ENCODE data around the gene TCAP.

DNA sequence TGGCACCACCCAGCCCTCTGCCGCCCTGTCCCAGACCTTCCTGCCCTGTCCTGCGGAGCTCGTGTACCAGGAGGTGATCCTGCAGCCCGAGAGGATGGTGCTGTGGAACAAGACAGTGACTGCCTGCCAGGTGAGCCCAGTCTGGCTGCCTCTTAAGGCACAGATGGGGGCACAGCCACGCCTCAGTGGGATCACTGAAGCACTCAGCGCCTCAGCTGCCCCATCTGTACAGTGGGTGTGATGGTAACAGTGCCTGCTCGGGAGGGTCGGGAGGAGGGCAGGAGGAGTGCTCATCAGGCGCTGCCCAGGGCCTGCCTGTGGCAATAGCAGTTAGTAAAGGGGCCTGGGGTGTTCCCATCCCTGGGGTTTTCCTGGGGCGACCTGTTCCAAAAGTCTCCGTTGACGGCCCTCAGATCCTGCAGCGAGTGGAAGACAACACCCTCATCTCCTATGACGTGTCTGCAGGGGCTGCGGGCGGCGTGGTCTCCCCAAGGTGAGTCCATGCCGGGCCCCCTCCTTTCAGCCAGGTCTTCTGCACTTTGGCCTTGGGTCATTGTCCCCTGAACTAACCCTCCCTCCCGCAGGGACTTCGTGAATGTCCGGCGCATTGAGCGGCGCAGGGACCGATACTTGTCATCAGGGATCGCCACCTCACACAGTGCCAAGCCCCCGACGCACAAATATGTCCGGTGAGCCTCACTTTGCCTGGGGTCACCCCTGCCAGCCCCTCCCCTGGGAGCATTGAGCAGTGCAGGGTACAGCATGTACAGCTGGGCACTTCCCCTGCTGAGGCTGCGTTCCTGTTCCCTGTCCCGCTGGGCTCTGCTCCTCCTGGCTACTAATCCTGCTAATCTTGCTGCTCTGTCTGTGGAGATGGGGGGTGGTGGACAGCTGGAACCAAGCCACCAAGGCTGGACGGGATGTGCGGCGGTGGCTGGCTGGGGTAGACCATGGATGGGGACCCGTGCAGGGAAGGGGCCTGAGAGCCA, 4.5 kb upstream of the TCAP start:
- TF ChIP-seq, protein P1, sequence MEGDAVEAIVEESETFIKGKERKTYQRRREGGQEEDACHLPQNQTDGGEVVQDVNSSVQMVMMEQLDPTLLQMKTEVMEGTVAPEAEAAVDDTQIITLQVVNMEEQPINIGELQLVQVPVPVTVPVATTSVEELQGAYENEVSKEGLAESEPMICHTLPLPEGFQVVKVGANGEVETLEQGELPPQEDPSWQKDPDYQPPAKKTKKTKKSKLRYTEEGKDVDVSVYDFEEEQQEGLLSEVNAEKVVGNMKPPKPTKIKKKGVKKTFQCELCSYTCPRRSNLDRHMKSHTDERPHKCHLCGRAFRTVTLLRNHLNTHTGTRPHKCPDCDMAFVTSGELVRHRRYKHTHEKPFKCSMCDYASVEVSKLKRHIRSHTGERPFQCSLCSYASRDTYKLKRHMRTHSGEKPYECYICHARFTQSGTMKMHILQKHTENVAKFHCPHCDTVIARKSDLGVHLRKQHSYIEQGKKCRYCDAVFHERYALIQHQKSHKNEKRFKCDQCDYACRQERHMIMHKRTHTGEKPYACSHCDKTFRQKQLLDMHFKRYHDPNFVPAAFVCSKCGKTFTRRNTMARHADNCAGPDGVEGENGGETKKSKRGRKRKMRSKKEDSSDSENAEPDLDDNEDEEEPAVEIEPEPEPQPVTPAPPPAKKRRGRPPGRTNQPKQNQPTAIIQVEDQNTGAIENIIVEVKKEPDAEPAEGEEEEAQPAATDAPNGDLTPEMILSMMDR (IDR thresholded peaks at IDR 0.05 in 8 of 11, conservative IDR thresholded peaks at IDR 0.05 in 3 of 11), result no peak
- TF ChIP-seq POLR2AphosphoS5 (IDR thresholded peaks at IDR 0.05), result peak in 2 of 3 donors; percentile 23 to 44

All from spleen (tissue), 7 donors.